Testis (tissue), 3 donors: ENCODE results near the gene C7orf57. TPM values are rescaled to one million over a fixed set of nuclear protein-coding genes. Genes with fewer than 3 reads are reported as not detected.

ENCODE experiments used
- DNase-seq: peaks from one replicate; pipeline ENCODE4 v3.0.0-alpha.2; 2019
- H3K27ac ChIP-seq, 2 donors: fragments of 200-600 bp; sonication (generic); one replicate each; pipeline ENCODE4 v1.5.1; 2019
- H3K27me3 ChIP-seq: fragments of 200-600 bp; sonication (generic); one replicate; pipeline ENCODE4 v1.5.1; 2019
- H3K36me3 ChIP-seq: fragments of 200-600 bp; sonication (generic); one replicate; pipeline ENCODE4 v1.5.1; 2017; ENCODE audit warnings: low read depth; ENCODE audit errors: missing control alignments
- H3K4me1 ChIP-seq: fragments of 200-600 bp; sonication (generic); one replicate; pipeline ENCODE4 v1.5.1; 2019
- H3K4me3 ChIP-seq, 2 donors: fragments of 200-600 bp; sonication (generic); one replicate each; pipeline ENCODE4 v1.5.1; 2017 to 2019
- H3K9me3 ChIP-seq: fragments of 200-600 bp; sonication (generic); one replicate; pipeline ENCODE4 v1.5.1; 2017
- POLR2A ChIP-seq: fragments of 450-650 bp; IDR thresholded peaks from one replicate; pipeline ENCODE4 v1.6.1; 2017; ENCODE audit warnings: antibody characterized with exemption, mild to moderate bottlenecking, moderate library complexity
- WGBS, 2 donors: methylation state at CpG; one replicate each; pipeline ENCODE4 v1.1.5; 2018; 5-methylcytosine and 5-hydroxymethylcytosine counted together
- intact Hi-C: fragments of 100-400 bp; cut with DNase I; formaldehyde crosslinking; loops from one replicate; pipeline ENCODE4 v1.15.1; 2023; ENCODE audit warnings: low total_unique reads
- polyA plus RNA-seq: library from polyadenylated mRNA; stranded (reverse); fragments of 350-450 nt; fragmentation: Illumina TruSeq; extraction: RNeasy Lipid Tissue Mini Kit (QIAGEN cat#74804); gene quantifications from one replicate; pipeline ENCODE4 v1.2.3, GENCODE V29; 2014; ENCODE audit warnings: low read depth, low replicate concordance; ENCODE audit not compliant: insufficient read depth
- total RNA-seq, 2 donors: library from RNA; depleted of rRNA; stranded (reverse); fragments of >200 nt; gene quantifications; one replicate each; pipeline ENCODE4 v1.2.3, GENCODE V29; 2016
- TF ChIP-seq, protein P1 (sequence below), 3 experiments: fragments of 450-650 bp in 2 of 3; fragments of 200-600 bp in 1 of 3; sonication (generic) in 1 of 3; IDR thresholded peaks; one replicate each; pipeline ENCODE4 v1.5.1; 2016 to 2019; ENCODE audit warnings: antibody characterized with exemption in 3 of 3, mild to moderate bottlenecking in 2 of 3, moderate library complexity in 1 of 3

The C7orf57 gene
- total and polyA plus RNA-seq, 3 donors from 2014 or later, result 2.8 to 12.3 (median 7.8) TPM

GRCh38 chr7:48058990-48059389, 23.6 kb downstream of the C7orf57 start:
- intact Hi-C loops, result no loop called here
- H3K9me3 ChIP-seq, result no peaks in the 10 kb centered on the region
- H3K4me3 ChIP-seq, result no peak overlapping the region
- no peak for TF ChIP-seq POLR2A
- TF ChIP-seq, protein P1, sequence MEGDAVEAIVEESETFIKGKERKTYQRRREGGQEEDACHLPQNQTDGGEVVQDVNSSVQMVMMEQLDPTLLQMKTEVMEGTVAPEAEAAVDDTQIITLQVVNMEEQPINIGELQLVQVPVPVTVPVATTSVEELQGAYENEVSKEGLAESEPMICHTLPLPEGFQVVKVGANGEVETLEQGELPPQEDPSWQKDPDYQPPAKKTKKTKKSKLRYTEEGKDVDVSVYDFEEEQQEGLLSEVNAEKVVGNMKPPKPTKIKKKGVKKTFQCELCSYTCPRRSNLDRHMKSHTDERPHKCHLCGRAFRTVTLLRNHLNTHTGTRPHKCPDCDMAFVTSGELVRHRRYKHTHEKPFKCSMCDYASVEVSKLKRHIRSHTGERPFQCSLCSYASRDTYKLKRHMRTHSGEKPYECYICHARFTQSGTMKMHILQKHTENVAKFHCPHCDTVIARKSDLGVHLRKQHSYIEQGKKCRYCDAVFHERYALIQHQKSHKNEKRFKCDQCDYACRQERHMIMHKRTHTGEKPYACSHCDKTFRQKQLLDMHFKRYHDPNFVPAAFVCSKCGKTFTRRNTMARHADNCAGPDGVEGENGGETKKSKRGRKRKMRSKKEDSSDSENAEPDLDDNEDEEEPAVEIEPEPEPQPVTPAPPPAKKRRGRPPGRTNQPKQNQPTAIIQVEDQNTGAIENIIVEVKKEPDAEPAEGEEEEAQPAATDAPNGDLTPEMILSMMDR (IDR thresholded peaks at IDR 0.05), result no peak
- H3K27me3 ChIP-seq, result no peaks in the 10 kb centered on the region
- 85 to 96% methylated on average over 2 of the region's 2 CpGs for WGBS, 2 donors
- no peak for DNase-seq
- no peaks in the 10 kb centered on the region for H3K36me3 ChIP-seq
- no peak overlapping the region for H3K27ac ChIP-seq
- H3K4me1 ChIP-seq, result no peaks in the 10 kb centered on the region

DNA sequence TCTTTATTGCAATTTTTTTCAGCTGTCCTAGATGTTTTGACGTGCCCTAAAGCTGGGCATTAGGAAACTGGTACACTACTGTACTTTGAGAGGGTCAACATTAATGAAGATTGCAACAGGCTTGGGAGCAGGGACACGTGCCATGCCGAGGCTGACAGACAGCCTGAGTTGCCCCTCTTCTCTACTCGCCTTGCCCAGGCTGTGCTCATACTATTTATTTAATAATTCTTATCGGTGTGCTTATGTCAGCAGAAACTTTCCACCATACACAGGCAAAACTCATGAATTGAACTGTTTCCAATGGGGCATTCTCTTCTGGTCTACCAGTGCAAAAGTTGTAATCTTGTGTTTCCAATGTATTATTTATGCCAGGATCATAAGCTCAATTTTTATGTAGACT, 24.4 kb downstream of the C7orf57 start:
- WGBS, 2 donors, result 84 to 91% methylated on average over 5 of the region's 5 CpGs

DNA sequence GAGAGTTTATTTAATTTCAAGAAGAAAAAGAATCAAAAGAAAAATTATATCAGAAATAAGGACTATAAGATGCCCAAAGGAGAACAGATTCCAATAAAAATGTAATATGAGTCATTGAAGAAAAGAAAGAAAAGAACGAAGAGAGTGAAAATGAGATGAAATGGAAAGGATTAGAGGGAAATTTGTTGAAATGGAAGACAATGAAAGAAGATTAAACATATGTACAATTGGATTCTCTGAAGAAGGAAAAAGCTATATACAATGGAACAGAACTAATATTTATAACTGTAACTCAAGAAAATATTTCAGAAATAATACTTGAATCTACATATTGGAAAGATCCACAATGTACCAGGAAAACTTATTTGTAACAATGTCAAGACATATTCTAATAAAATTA, 28.6 kb downstream of the C7orf57 start:
- intact Hi-C loops, result no loop called here
- whole genome bisulfite sequencing, 2 donors, result 81 to 89% methylated on average over 1 of the region's 1 CpG
- no peak overlapping the region for H3K4me3 ChIP-seq
- no peaks in the 10 kb centered on the region for H3K27me3 ChIP-seq
- TF ChIP-seq, protein P1 (IDR thresholded peaks at IDR 0.05), result no peak
- no peak for TF ChIP-seq POLR2A
- H3K9me3 ChIP-seq, result no peaks in the 10 kb centered on the region
- no peaks in the 10 kb centered on the region for H3K4me1 ChIP-seq
- H3K27ac ChIP-seq, result no peak overlapping the region
- H3K36me3 ChIP-seq, result no peaks in the 10 kb centered on the region
- no peak for DNase-seq

More for the DNA sequence above, 24.4 kb downstream of the C7orf57 start:
- no peaks in the 10 kb centered on the region for H3K4me1 ChIP-seq
- H3K36me3 ChIP-seq, result no peaks in the 10 kb centered on the region
- H3K9me3 ChIP-seq, result no peaks in the 10 kb centered on the region
- H3K27ac ChIP-seq, result no peak overlapping the region
- intact Hi-C loops, result no loop called here
- no peak overlapping the region for H3K4me3 ChIP-seq
- no peak for DNase-seq
- no peaks in the 10 kb centered on the region for H3K27me3 ChIP-seq
- TF ChIP-seq, protein P1 (IDR thresholded peaks at IDR 0.05), result no peak
- no peak for TF ChIP-seq POLR2A

- no peak overlapping the region for H3K4me3 ChIP-seq
- WGBS, 2 donors, result 92 to 96% methylated on average over 2 of the region's 2 CpGs
- TF ChIP-seq POLR2A, result no peak
- TF ChIP-seq, protein P1 (IDR thresholded peaks at IDR 0.05), result no peak
- H3K36me3 ChIP-seq, result no peaks in the 10 kb centered on the region
- H3K27ac ChIP-seq, result no peak overlapping the region
- no peaks in the 10 kb centered on the region for H3K4me1 ChIP-seq
- intact Hi-C loops, result no loop called here
- no peaks in the 10 kb centered on the region for H3K9me3 ChIP-seq
- no peaks in the 10 kb centered on the region for H3K27me3 ChIP-seq
- no peak for DNase-seq
Measured at GRCh38 chr7:48067475-48067874, 32.1 kb downstream of the C7orf57 start.

DNA sequence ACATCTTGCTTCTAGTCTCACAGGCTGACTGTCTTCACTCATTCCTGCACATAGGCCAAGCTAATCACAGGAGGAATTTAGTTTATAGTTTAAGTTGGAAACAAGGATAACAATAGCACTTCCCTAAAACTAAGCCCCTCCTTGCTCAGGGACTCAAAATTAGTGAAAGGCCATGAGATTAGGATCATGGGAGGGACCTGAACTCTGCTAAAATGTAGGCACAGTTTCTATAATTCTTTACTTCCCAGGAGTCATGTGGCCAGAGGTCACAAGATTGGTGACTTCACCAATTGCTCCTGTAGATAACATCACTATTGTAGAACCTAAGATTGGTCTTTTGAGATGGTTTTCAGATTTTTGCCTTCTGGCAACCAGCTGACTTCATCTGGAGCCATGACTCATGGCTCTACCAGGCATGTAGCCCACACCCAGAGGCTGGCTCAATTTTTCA, 38.9 kb downstream of the C7orf57 start:
- H3K27me3 ChIP-seq, result no peaks in the 10 kb centered on the region
- TF ChIP-seq, protein P1 (IDR thresholded peaks at IDR 0.05), result no peak
- TF ChIP-seq POLR2A, result no peak
- intact Hi-C loops, result no loop called here
- no peak overlapping the region for H3K4me3 ChIP-seq
- no peaks in the 10 kb centered on the region for H3K4me1 ChIP-seq
- DNase-seq, result no peak
- no peak overlapping the region for H3K27ac ChIP-seq
- H3K36me3 ChIP-seq, result no peaks in the 10 kb centered on the region
- H3K9me3 ChIP-seq, result no peaks in the 10 kb centered on the region
